ENCODE measurements around the gene CHST14.

The CHST14 gene

GRCh38 chr15:40483919-40484318 lies 13.1 kb downstream of the CHST14 start:
- TF ChIP-seq, protein P1, sequence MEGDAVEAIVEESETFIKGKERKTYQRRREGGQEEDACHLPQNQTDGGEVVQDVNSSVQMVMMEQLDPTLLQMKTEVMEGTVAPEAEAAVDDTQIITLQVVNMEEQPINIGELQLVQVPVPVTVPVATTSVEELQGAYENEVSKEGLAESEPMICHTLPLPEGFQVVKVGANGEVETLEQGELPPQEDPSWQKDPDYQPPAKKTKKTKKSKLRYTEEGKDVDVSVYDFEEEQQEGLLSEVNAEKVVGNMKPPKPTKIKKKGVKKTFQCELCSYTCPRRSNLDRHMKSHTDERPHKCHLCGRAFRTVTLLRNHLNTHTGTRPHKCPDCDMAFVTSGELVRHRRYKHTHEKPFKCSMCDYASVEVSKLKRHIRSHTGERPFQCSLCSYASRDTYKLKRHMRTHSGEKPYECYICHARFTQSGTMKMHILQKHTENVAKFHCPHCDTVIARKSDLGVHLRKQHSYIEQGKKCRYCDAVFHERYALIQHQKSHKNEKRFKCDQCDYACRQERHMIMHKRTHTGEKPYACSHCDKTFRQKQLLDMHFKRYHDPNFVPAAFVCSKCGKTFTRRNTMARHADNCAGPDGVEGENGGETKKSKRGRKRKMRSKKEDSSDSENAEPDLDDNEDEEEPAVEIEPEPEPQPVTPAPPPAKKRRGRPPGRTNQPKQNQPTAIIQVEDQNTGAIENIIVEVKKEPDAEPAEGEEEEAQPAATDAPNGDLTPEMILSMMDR (IDR thresholded peaks at IDR 0.05; ENCODE audit: low read depth, low read length), result no peak
- DNase-seq (ENCODE audit: extremely low read depth, low read depth), result no peak

DNA sequence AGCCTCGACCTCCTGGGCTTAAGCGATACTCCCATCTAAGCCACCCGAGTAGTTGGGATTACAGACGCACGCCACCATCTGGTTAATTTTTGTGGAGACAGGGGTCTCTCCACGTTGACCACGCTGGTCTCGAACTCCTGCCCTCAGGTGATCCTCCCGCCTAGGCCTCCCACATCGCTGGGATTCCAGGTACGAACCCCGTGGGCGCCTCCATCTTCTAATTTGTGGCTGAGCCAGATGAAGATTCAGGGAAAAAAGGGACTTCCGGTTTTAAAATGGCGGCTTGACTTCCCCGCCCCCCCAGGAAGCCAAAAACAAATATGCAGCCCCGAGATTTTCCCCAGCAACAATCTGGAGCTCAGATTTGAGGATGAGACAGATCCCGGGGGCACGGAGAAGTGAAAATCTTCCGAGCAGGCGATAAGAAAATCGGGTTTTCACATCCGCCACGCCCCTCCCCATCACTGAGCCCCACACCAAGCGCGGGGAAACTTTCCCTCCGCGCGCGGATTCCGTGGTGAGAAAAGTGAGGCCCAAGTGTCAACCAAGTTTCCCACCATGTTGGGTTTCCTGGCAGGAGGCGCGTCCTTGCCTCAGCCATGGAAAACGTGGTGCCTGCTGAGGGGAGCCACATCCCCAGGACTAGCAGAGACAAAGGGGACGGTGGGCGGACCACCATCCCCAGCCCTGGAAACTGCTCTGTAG lies 15.4 kb downstream of the CHST14 start:
- DNase-seq (ENCODE audit: extremely low read depth, low read depth), result no peak
- TF ChIP-seq, protein P1 (IDR thresholded peaks at IDR 0.05; ENCODE audit: low read depth, low read length), result no peak

DNA sequence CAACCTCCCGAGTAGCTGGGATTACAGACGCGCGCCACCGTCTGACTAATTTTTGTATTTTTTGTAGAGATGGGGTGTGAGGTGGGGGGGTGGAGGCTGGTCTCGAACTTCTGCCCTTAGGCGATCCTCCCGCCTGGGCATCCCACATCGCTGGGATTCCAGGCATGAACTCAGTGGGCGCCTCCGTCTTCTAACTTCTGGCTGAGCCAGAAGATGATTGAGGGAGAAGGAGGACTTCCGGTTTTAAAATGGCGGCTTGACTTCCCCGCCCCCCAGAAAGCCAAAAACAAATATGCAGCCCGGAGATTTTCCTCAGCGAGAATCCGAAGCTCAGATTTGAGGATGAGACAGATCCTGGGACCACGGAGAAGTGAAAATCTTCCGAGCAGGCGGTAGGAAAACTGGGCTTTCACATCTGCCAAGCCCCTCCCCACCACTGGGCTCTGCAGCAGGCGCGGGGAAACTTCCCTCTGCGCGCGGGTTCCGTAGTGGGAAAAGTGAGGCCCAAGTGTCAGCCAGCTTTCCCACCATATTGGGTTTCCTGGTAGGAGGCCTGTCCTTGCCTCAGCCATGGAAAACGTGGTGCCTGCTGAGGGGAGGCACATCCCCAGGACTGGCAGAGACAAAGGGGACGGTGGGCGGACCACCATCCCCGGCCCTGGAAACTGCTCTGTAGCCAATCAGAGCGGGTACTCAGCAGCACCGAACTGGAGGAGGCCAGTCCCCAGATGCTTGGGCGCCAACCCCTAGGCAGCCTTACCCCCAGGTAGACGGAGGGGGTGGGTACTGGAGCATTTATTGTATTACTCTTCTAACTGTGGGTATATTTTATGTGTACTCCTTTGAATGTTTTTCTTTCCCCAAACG lies 17.3 kb downstream of the CHST14 start:
- no peak for DNase-seq (ENCODE audit: extremely low read depth, low read depth)
- TF ChIP-seq, protein P1 (IDR thresholded peaks at IDR 0.05; ENCODE audit: low read depth, low read length), result no peak

DNA sequence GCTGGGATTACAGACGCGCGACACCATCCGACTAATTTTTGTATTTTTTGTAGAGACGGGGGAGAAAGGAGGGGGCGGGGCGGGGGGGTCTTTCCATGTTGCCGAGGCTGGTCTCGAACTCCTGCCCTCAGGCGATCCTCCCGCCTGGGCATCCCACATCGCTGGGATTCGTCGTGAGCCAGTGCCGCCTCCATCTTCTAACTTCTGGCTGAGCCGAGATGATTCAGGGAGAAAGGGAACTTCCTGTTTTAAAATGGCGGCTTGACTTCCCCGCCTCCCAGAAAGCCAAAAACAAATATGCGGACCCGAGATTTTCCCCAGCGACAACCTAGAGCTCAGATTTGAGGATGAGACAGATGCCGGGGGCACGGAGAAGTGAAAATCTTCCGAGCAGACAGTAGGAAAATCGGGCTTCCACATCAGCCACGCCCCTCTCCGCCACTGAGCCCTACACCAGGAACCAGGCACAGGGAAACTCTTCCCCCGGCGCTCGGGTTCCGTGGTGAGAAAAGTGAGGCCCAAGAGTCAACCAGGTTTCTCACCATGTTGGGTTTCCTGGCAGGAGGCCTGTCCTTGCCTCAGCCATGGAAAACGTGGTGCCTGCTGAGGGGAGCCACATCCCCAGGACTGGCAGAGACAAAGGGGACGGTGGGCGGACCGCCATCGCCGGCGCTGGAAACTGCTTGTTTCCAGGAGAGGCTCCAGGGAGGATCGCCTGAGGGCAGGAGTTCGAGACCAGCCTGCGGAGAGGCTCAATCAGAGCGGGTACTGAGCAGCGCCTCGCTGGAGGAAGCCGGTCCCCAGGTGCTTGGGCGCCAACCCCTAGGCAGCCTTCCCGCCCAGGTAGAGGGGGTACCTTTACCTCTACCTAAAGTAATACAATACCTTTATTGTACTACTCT lies 18.7 kb downstream of the CHST14 start:
- TF ChIP-seq, protein P1 (IDR thresholded peaks at IDR 0.05; ENCODE audit: low read depth, low read length), result no peak
- DNase-seq (ENCODE audit: extremely low read depth, low read depth), result no peak

- DNase-seq (ENCODE audit: extremely low read depth, low read depth), result no peak
- TF ChIP-seq, protein P1 (IDR thresholded peaks at IDR 0.05; ENCODE audit: low read depth, low read length), result no peak
Observed at GRCh38 chr15:40493089-40493840, 22.5 kb downstream of the CHST14 start.

GRCh38 chr15:40495516-40495915 lies 24.7 kb downstream of the CHST14 start:
- no peak for DNase-seq (ENCODE audit: extremely low read depth, low read depth)
- TF ChIP-seq, protein P1 (IDR thresholded peaks at IDR 0.05; ENCODE audit: low read depth, low read length), result no peak
